Cerebellar nuclear complex (tissue), 1 donor: ENCODE measurements around the gene SLC22A16.
"Not testable (repeated sequence)": the region's sequence is repeated elsewhere in the genome, so short reads cannot be mapped to it uniquely, and the experiment has no call there.

Experiments used
- DNase-seq, 2 experiments: peaks; one replicate each; lab custom pipeline; 2025; lab: John Stamatoyannopoulos, UW

SLC22A16 gene, protein sequence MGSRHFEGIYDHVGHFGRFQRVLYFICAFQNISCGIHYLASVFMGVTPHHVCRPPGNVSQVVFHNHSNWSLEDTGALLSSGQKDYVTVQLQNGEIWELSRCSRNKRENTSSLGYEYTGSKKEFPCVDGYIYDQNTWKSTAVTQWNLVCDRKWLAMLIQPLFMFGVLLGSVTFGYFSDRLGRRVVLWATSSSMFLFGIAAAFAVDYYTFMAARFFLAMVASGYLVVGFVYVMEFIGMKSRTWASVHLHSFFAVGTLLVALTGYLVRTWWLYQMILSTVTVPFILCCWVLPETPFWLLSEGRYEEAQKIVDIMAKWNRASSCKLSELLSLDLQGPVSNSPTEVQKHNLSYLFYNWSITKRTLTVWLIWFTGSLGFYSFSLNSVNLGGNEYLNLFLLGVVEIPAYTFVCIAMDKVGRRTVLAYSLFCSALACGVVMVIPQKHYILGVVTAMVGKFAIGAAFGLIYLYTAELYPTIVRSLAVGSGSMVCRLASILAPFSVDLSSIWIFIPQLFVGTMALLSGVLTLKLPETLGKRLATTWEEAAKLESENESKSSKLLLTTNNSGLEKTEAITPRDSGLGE

DNA sequence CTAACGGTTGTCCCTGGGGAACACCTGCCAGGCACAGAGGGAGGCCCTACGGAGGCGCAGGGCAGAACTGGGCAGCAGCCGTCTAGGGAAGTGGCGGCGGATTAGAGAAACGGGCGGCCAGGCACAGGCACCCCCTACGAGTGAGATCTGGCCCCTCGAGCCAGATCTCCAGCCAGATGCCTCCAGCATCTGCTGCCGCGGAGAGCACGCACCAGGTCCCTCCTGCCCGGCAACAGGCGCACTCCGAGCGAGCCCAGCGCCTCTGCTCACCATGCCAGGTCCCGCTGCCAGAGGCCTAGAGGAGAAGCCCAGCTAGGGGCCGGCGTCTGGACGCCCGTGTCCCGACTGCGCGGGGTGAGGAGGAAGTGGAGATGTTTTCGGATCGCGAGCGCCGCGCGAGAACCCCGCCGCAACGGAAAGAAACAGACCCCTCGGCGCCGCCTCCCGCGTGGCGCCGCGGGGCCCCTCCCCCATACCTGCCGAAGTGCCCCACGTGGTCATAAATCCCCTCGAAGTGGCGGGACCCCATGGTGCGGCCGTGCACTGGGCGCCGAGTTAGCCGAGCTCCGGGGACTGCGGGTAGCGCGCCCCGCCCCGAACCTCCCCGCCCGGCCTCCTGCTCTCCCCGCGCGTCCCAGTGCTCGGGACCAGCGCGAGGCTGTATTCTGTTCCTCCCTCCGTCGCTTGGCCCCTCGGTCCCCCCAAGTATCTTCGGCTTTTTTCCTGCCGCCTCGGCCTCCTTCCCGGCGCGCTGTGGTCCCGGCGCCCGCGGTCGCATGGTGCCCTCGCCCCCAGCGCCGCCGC, at the start of gene SLC22A16:
Gene SLC22A16, minus strand, starts transcription at position 568 of the 804 bp plus-strand sequence. Its CDS starts 39 bp downstream, at position 529.
- DNase-seq = no peak

DNA sequence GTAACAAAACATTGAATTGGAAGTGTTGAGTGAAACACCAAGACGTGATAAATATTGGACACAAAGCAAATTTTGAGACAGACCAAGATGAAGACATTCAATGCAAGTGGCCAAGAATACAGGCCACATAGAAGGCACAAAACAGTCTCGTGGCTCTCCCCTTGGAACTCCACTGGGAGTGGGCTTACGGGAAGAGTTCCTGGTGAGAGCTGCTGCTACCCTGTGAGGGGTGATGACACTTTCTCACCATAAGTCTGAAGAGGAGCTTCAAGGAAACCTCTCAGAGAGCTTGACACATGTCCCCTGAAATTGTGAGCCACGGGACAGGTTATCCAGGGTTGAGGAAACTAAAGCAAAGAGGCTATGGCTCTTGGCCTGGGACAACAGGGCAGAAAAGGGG, 48.6 kb upstream of the SLC22A16 start:
- no peak for DNase-seq

DNA sequence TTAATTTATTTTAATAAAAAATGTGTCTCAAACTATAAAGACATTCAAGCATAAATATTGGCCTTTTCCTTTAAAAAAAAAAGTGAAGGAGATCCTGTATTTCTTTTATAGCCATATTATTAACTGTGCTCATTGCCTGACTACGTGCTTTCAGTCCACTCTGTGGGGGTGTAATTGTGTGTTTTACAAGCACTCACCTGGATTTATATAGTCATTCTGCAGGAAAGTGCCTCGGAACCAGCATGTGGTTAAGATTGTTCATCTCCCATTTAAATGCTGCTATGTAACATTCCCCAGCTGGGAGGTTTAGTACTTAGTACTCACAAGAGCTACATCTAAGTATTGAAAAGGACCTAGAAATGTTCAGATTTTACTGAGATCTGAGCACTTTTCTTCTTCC, 47.9 kb upstream of the SLC22A16 start:
- no peak for DNase-seq

DNA sequence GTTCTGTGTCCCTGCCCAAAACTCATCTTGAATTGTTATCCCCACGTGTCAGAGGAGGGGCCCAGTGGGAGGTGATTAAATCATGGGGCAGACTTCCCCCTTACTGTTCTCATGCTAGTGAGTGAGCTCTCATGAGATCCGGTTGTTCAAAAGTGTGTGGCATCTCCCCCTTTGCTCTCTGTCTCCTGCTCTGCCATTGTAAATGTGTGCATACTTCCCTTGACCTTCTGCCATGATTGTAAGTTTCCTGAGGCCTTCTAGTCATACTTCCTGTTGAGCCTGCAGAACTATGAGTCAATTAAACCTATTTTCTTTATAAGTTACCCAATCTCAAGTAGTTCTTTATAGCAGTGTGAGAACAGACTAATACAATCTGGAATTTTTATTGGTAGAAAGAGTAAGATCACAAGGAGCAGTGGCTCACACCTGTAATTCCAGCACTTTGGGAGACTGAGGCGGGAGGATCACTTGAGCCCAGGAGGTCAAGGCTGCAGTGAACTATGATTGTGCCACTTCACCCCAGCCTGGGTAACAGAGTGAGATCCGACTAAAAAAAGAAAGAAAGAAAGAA, 47.1 kb upstream of the SLC22A16 start:
- DNase-seq = no peak

DNA sequence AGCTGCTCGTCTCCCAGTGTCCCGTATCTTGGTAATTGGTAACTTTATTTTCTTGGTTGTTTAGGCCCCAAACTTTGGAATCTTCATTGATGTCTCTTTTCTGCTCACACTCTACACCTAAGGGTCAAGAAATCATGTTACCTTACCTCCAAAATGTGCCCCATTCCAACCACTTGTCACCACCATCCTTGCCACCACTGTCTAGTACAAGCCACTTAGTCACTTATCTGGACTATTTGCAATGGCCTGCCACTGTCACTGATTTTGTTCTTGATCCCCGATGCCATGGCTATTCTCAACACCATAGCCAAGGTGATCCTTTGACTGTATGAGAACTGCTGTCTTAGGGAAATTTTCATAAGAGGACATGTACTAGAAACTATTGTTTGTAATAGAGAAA, 46.0 kb upstream of the SLC22A16 start:
- no peak for DNase-seq

DNA sequence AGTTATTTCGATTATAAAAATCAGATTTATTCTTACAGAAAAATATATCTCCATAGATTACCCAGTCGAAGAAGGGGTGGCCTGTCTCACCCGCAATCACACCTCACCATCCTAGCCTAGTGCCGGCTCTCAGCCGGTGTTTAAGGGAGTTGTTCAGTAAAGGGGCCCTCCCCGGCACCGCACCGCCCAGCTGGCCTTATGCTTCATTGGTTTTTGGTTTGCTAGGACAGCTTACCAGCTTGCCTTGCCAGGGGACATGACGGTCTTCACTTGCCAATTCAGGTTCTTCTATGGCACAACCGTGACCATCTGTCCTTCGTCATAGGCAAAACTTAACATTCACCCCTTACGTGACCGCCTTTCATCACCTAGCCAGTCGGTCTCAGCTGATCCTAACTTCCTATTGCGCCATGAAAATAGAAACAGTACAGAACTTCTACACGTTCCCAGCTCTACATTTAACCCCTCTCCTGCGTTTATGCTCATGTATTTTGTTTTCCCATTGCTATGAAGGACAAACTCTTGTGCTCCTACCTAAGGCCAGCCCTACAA, 44.7 kb upstream of the SLC22A16 start:
- DNase-seq = no peak

DNA sequence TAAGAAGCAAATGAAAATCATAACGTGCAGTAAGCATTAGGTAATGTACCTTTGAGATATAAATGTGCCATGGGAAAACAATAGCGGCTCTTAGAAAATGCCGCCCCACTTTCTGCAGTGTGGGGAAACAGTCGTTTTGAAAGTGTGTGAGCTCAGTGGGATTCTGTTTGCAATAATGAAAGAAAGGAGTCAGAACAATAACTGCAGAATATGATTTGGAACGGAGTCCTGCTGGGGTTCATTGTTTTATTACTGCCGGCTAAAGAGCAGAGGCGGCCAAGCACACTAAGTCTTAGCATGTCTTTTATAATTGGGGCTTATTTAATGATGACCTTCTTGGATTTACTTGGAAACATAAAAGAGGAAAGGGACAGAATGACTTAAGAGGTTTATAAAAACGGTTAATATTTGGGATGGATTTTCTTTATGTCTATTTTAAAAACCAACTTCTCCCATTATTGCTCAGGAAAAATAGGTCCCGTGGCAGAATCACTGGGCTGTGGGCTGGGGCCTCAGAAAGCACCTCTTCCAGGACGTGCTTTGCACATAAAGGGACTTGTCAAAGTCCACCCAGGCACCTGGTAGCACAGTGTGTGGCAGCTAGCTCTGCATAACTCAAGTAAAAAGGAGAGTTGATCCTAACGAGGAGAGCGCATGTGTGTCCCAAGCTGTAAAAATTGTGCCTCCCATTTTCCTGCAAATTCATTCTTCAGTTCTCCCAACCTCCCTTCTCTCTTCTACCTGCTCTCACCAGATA, 44.0 kb upstream of the SLC22A16 start:
- DNase-seq = no peak

DNA sequence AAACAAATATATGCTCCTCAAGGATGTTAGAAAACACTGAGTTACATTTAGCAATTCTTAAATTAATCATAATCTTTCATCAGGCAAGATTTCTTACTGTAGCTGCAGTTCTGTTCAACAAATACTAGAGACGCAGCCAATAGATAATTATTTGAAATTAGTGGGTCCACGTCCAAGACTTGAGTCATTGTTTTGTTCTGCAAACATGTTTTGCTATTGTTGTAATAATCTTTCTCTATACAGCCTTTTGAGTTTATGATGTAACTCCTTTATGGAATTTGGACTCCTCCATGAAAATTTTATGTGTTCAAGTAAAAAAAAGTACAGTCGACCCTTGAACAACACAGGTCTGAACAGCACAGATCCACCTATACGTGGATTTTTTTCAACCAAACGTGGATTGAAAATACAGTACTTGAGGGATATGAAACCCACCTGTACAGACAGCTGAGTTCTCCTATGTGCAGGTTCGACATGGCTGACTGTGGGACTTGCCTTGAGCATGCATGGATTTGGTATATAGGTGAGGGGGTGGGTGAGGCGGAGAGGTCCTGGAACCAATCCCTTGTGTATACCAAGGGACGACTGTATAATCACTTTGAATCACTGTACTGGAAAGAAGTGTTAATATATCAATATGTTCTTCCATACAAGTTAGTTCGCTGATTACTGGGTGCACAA, 41.3 kb upstream of the SLC22A16 start:
- DNase-seq = no peak

DNA sequence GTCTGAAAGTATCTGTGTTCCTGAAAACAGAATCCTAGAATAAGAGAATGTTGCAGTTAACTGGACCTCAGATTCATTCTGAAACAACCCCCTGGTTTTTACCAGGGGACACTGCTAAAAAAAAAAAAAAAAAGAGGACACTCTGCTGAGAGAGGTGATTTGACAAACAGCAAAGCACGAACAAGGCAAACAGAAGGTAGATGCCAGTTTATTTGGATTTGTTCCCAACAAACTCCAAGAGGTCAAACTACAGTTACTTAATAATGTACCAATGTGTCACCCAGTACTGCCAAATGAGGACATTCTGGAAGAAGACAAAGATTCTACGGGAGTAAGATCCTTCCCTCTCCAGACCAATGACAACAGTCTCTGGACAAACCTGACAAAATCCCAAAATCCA, 40.6 kb upstream of the SLC22A16 start:
- no peak for DNase-seq

DNA sequence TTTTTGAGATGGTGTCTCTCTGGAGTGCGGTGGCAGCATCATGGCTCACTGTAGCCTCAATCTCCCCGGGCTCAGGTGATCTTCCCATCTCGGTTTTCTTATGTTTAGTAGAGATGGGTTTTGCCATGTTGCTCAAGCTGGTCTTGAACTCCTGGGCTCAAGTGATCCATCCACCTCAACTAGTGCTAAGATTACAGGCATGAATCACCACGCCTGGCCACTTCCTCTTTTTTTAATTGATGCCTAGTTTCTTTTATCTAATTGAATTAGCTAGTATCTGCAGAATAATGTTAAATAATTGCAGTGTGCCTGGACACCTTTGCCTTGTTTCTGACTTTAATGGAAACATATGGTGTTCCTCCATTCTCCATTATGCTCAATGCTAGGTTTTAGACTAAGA, 38.4 kb upstream of the SLC22A16 start:
- no peak for DNase-seq

DNA sequence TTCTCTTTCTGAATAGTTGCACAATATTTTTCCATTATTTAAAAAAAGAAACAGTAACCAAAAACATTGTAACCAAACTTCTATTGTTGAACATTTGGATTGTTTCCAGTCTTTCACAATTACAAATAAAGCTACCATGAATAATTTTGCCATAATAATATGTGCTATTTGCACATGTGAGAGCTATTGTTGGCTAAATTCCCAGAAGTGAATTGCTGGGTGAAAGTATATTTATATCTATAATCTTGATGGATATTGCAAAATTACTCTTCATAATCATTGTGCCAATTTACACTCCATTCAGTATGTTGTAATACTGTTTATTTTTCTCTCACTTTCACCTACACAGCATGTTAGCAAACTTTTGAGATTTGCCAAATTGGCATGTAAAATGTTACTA, 36.6 kb upstream of the SLC22A16 start:
- DNase-seq = no peak

DNA sequence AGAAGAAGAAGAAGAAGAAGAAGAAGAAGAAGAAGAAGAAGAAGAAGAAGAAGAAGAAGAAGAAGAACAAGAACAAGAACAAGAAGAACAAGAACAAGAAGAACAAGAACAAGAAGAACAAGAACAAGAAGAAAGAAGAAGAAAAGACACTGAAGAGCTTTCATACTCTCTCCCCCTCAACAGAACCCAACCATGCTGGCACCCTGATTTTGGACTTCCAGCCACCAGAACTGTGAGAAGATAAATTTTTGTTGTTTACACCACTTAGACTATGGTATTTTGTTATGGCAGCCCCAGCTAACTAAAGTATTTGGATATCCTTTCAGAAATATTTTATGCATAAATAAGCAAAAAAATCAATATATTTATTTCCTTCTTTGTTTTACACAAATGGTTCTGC, 36.1 kb upstream of the SLC22A16 start:
- DNase-seq = not testable (repeated sequence)

DNA sequence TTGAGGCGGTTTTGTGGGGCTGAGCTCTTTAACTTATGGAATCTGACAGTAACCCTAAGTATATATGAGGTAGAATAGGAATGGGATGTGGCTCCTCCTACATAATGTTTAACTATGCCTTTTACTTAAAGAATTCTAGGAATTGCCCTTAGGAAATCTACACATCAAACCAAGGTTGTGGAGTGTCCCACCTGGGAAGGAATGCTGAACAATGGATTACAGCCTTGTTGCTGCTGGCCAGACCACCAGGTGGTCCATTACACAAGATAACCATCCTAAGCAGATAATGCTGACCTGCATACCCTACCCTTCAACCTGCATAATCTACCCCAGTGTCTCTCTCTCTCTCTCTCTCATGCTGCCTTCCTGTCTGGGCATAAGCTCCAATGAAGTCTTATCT, 35.0 kb upstream of the SLC22A16 start:
- no peak for DNase-seq

DNA sequence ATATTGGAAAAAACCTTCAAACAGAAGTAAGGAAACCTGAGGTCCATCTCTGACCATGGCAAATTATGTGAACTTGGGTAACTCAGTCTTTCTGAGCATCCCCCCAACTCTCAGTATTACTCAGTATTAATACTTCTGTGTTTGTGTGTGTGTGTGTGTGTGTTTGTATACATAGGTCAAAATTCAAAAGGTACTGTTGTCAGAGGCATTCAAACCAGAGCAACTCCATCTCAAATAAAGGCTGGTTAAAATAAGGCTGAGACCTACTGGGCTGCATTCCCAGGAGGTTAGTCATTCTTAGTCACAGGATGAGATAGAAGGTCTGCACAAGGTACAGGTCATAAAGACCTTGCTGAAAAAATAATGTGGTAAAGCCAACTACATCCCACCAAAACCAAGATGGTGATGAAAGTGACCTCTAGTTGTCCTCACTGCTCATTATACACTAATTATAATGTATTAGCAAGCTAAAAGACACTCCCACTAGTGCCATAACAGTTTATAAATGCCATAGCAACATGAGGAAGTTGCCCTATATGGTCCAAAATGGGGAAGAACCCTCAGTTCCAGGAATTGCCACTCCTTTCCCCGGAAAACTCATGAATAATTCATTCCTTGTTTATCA, 33.3 kb upstream of the SLC22A16 start:
- DNase-seq = no peak

DNA sequence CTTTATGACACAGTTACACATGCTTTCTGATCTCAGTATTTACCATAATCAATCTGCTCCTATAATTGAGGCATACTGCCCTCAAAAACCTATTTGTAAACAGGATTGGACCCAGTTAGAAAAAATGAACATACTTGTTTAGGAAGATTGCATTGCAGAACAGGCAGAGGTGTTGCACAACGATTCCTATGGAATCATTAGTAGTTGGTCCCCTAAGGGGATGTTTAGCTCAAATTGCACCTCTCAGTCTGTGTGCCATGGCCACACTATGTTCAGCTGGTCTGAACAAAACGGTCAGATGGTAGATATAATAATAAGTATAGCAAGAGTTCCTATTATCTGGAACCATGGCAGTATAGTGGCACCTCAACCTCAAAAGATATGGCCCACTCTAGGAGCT, 28.5 kb upstream of the SLC22A16 start:
- not testable (repeated sequence) for DNase-seq

DNA sequence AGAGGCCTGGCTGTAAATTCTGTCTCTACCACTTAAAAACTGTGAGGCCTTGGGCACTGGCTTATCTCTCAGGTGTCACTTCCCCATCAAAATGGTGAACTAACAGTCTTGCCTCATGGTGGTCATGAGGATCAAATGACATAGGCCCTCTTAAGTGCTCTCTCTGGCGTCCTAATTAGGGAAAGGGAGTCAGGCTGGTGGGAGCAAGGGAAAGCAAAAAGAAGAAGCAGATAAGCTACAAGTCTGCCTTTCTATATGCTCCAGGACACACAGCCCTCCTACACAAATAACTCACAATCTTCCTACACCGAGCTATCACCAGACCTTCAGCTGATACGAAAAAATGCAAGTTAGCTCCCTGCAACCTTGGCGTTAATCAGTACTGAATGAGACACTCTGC, 19.5 kb upstream of the SLC22A16 start:
- no peak for DNase-seq

DNA sequence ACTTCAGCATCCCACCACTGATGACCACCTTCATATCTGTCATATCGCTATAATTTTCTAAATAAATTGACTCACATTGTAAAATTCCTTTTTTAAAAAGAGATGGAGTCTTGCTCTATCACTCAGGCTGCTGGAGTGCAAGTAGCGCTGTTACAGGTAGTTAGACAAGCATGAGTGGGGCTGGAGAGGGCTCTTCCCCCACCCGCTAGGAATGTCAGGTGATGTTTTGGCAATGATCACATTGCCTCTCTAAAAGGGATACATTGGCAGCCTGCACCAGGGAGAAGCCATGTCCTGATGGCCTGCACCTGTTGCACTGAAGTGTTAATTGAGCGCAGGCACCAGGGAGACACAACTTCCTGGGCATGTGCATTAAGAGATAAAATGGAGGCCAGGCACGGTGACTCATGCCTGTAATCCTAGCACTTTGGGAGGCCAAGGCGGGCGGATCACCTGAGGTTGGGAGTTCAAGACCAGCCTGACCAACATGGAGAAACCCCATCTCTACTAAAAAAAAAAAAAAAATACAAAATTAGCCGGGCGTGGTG, 16.9 kb upstream of the SLC22A16 start:
- DNase-seq = no peak

DNA sequence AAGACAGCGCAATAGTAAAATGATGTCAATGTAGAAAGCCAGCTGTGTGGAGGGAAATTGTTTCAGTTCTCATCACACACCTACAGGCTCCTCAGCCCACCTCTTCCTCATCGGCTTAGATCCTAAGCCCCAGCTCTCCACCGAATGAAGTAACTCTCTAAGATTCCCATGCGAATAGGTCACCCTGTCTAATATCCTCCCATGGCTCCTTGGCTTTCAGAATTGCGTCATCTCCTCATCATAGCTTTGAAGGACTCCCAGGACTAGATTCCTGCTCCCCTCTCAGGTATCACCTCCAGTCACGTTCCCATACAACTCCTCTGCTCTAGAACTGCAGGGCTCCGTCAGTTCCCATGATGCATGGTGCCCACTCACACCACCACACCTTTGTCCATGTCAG, 16.2 kb upstream of the SLC22A16 start:
- DNase-seq = no peak

DNA sequence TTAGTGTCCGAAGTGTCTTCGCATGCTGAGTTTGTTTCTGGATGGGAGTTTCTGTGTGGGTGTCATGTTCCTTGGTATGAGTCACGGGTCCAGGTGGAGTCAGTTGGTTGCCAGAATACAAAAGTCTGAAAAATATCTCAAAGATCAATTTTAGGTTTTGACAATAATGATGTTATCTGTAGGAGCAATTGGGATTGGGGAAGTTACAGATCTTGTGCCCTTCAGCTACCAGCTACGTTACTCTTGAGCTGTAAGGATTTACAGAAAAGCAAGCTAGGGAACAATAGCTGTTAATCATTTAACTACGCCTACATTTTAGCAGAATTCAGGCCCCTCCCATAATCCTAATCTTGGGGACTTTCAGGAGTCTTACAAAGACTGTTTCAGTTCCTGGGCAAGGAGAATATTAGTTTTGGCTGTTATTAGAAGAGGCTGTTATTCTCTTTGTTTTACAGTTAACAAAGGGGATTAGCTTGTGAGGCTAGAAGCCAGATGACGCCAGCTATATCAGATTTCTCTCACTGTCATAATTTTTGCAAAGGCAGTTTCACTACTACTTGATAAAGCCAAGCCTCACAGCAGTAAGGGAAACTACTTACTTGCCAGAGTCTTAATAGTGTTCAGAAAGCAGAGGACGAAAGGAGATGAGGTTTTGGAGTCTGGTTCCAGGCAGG, 15.4 kb upstream of the SLC22A16 start:
- no peak for DNase-seq

DNA sequence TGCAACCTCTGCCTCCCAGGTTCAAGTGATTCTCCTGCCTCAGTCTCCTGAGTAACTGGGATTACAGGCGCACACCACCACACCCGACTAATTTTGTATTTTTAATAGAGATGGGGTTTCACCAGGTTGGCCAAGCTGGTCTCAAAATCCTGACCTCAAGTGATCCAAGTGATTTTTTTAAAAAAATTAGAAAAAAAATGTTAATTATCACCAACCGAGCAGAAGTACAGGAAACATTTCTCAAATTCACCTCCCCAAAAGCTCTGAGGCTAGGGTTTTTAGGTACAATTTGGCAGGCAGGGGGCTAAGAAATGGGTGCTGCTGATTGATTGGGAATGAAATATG, 14.9 kb upstream of the SLC22A16 start:
- DNase-seq = no peak
